ENCODE data around the gene APPL1.

APPL1 gene

DNA sequence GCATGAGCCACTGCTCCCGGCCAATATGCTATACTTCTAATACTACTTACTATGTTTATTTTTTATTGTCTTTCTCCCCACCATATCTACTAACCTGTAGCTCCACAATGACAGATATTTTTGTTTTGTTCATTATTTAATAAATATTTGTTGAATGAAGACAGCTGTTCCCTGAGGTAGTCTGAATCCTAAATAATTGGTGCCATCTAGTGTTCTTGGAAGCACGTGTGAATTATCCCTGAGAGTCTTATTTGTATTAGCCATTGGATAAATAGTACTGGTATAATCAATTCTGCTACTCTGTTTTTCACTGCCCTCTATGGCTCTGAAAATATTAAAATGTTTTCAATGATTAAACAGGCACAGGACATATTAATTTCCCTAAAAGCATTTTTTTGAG lies 5.6 kb upstream of the APPL1 start:
- peak; percentile 52 for TF ChIP-seq ZNF654 (tag by site-specific recombination; IDR thresholded peaks at IDR 0.05; ENCODE audit: low read depth)
- no peak for TF ChIP-seq ZNF571 (tag by site-specific recombination; IDR thresholded peaks at IDR 0.05)
- TF ChIP-seq ZNF174 (tag by site-specific recombination; IDR thresholded peaks at IDR 0.05), result no peak
- Histone ChIP-seq H3K4me1 (ENCODE audit: control insufficient read depth, insufficient read depth, low read length) (no peaks in the 10 kb centered on the region), H3K27ac (ENCODE audit: extremely low read depth, low read depth, low read length) (no peak overlapping the region), H3K9me3 (ENCODE audit: control insufficient read depth, insufficient read depth, low read depth, low read length) (no peaks in the 10 kb centered on the region), H3K4me3 (ENCODE audit: low read depth, low read length) (no peak overlapping the region), H3K36me3 (ENCODE audit: control insufficient read depth in 2 of 2, insufficient read depth in 1 of 2, low read length in 2 of 2) (no peaks in the 10 kb centered on the region)
- CTCF ChIA-PET, result interaction anchor here (0.6 to 3.0 kb wide), 8 partner anchors 10 to 324 kb away, joined by 3 to 19 read pairs (median 4); no protein-coding TSS in a partner anchor
- POLR2A ChIA-PET, result no interaction called here

DNA sequence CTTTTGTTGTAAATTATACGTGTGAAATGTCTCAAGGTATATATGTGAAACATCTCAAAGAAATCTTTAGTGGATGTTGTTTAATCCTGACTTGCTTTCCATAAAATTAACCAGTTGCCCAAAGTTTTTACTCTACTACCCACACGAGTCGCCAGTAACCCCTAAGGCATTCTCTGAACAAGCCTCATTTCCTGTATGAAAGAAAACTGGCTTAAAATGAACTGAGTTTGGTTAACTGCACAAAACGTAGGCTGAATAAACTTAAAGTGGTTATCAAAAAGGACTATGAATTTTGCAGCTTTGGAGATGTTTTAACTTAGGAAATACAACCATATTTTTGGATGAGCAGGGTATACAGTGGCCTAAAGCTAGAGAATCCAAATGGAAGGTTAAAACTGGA lies 2.7 kb upstream of the APPL1 start:
- POLR2A ChIA-PET, result no interaction called here
- H3K4me3 ChIP-seq (ENCODE audit: low read depth, low read length), result no peak overlapping the region
- CTCF ChIA-PET, result no interaction called here

DNA sequence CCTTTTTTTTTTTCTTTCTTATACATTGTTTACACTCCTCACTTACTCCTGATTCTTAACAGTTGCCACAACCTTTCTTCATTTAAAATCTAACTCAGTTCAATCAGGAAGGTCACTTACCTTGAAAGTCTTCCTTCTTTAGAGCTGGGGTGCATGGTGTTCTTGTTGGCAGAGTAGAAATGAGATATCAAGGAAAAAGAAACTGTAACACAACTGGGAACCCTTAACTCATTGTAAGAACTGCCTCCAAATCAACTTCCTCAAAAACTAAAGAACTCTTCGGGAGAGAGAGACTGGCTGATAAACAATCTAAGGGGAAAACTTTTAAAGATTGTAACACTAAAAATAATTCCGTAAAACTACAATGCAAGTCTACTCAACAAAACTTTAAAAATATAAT lies 1.4 kb upstream of the APPL1 start:
- no peaks in the 10 kb centered on the region; the same call in 1 of the 2 replicates for H3K4me1 ChIP-seq (ENCODE audit: control insufficient read depth, insufficient read depth, low read length)
- ChIA-PET CTCF (interaction anchor here (1.0 kb wide), 1 partner anchor 126 kb away, joined by 3 read pairs; no protein-coding TSS in a partner anchor), POLR2A (no interaction called here)
- H3K9me3 ChIP-seq (ENCODE audit: control insufficient read depth, insufficient read depth, low read depth, low read length), result no peaks in the 10 kb centered on the region
- H3K27ac ChIP-seq (ENCODE audit: extremely low read depth, low read depth, low read length), result no peak overlapping the region
- H3K36me3 ChIP-seq (ENCODE audit: control insufficient read depth in 2 of 2, insufficient read depth in 1 of 2, low read length in 2 of 2), result no peaks in the 10 kb centered on the region
- no peak overlapping the region for H3K4me3 ChIP-seq (ENCODE audit: low read depth, low read length)
- TF ChIP-seq GLIS1 (tag by site-specific recombination; IDR thresholded peaks at IDR 0.05), result no peak
- TF ChIP-seq GFI1B (tag by site-specific recombination; IDR thresholded peaks at IDR 0.05), result no peak
- no peak for TF ChIP-seq BCL6B (tag by site-specific recombination; IDR thresholded peaks at IDR 0.05)
- no peak for TF ChIP-seq ZBTB26 (tag by site-specific recombination; optimal IDR thresholded peaks at IDR 0.05)
- no peak for TF ChIP-seq BCL11A (tag by site-specific recombination; IDR thresholded peaks at IDR 0.05; ENCODE audit: low read depth)
- TF ChIP-seq ZNF621 (tag by site-specific recombination; IDR thresholded peaks at IDR 0.05), result no peak
- TF ChIP-seq ZNF549 (tag by site-specific recombination; IDR thresholded peaks at IDR 0.05), result no peak
- TF ChIP-seq RBAK (tag by site-specific recombination; IDR thresholded peaks at IDR 0.05), result no peak
- TF ChIP-seq INSM2 (tag by site-specific recombination; IDR thresholded peaks at IDR 0.05), result no peak

More for the DNA sequence above, 2.7 kb upstream of the APPL1 start:
- Histone ChIP-seq H3K36me3 (ENCODE audit: control insufficient read depth in 2 of 2, insufficient read depth in 1 of 2, low read length in 2 of 2) (no peaks in the 10 kb centered on the region), H3K9me3 (ENCODE audit: control insufficient read depth, insufficient read depth, low read depth, low read length) (no peaks in the 10 kb centered on the region), H3K27ac (ENCODE audit: extremely low read depth, low read depth, low read length) (no peak overlapping the region), H3K4me1 (ENCODE audit: control insufficient read depth, insufficient read depth, low read length) (no peaks in the 10 kb centered on the region)
- TF ChIP-seq GLI4 (tag by site-specific recombination; IDR thresholded peaks at IDR 0.05) (no peak), ZNF830 (tag by site-specific recombination; IDR thresholded peaks at IDR 0.05; ENCODE audit: low read depth) (no peak), ZNF155 (tag by site-specific recombination; IDR thresholded peaks at IDR 0.05) (no peak), ZNF114 (tag by site-specific recombination; IDR thresholded peaks at IDR 0.05) (no peak), ZNF133 (tag by site-specific recombination; IDR thresholded peaks at IDR 0.05) (no peak), ZNF548 (tag by site-specific recombination; IDR thresholded peaks at IDR 0.05) (no peak), ZNF596 (tag by site-specific recombination; IDR thresholded peaks at IDR 0.05) (no peak), KLF8 (tag by site-specific recombination; IDR thresholded peaks at IDR 0.05) (no peak), ZNF549 (tag by site-specific recombination; IDR thresholded peaks at IDR 0.05) (no peak), ZNF354C (tag by site-specific recombination; IDR thresholded peaks at IDR 0.05; ENCODE audit: borderline replicate concordance, low read depth) (no peak), ZNF324 (tag by site-specific recombination; IDR thresholded peaks at IDR 0.05) (no peak), ZNF626 (tag by site-specific recombination; IDR thresholded peaks at IDR 0.05) (no peak), ZFP37 (tag by site-specific recombination; IDR thresholded peaks at IDR 0.05) (no peak), PRDM6 (tag by site-specific recombination; IDR thresholded peaks at IDR 0.05) (no peak), ZNF501 (tag by site-specific recombination; IDR thresholded peaks at IDR 0.05) (no peak)
- TF ChIP-seq, protein P1, sequence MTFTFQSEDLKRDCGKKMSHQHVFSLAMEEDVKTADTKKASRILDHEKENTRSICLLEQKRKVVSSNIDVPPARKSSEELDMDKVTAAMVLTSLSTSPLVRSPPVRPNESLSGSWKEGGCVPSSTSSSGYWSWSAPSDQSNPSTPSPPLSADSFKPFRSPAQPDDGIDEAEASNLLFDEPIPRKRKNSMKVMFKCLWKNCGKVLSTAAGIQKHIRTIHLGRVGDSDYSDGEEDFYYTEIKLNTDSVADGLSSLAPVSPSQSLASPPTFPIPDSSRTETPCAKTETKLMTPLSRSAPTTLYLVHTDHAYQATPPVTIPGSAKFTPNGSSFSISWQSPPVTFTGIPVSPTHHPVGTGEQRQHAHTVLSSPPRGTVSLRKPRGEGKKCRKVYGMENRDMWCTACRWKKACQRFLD (tag by site-specific recombination; IDR thresholded peaks at IDR 0.05), result no peak
- TF ChIP-seq, protein P2, sequence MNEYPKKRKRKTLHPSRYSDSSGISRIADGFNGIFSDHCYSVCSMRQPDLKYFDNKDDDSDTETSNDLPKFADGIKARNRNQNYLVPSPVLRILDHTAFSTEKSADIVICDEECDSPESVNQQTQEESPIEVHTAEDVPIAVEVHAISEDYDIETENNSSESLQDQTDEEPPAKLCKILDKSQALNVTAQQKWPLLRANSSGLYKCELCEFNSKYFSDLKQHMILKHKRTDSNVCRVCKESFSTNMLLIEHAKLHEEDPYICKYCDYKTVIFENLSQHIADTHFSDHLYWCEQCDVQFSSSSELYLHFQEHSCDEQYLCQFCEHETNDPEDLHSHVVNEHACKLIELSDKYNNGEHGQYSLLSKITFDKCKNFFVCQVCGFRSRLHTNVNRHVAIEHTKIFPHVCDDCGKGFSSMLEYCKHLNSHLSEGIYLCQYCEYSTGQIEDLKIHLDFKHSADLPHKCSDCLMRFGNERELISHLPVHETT (tag by site-specific recombination; IDR thresholded peaks at IDR 0.05), result no peak
